Ovary (tissue), 3 donors: Measurements from ENCODE around the gene TBC1D5.

Source experiments
- CTCF ChIP-seq, 3 donors: fragments of 450-650 bp in 2 of 3; fragments of 200-600 bp in 1 of 3; IDR thresholded peaks; one replicate each; pipeline versions ENCODE4 v1.5.1 to v1.8.0; 2016 to 2022; ENCODE audit warnings: antibody characterized with exemption in 3 of 3, mild to moderate bottlenecking in 1 of 3
- POLR2A ChIP-seq: fragments of 450-650 bp; IDR thresholded peaks from one replicate; pipeline ENCODE4 v1.6.1; 2017; ENCODE audit warnings: antibody characterized with exemption, mild to moderate bottlenecking, moderate library complexity
- donor health status: DM: no; HTN: no; CAD: no.

GRCh38 chr3:17747174-17747889 lies 4.9 kb upstream of the TBC1D5 start:
- no peak for TF ChIP-seq CTCF (IDR thresholded peaks at IDR 0.05)
- TF ChIP-seq POLR2A = no peak
